Prostate gland (tissue), 2 donors: Measurements from ENCODE around the gene ACSM3.

Source experiments
- CTCF ChIP-seq, 4 experiments: fragments of 200-600 bp in 2 of 4; fragments of 450-650 bp in 2 of 4; sonication (generic) in 2 of 4; IDR thresholded peaks; 1 replicate in 3 of 4; 2 replicates in 1 of 4; pipeline ENCODE4 v1.5.1; 2016 to 2019; ENCODE audit warnings: antibody characterized with exemption in 4 of 4, mild to moderate bottlenecking in 2 of 4, moderate library complexity in 2 of 4
- POLR2A ChIP-seq: fragments of 450-650 bp; IDR thresholded peaks from one replicate; pipeline ENCODE4 v1.6.1; 2016; ENCODE audit warnings: antibody characterized with exemption, mild to moderate bottlenecking
- POLR2AphosphoS5 ChIP-seq: sonication (generic); formaldehyde crosslinking; IDR thresholded peaks from one replicate; pipeline ENCODE4 v1.6.1; 2017; ENCODE audit warnings: antibody characterized with exemption

- TF ChIP-seq CTCF (IDR thresholded peaks at IDR 0.05), result no peak
- TF ChIP-seq POLR2A, result no peak
- no peak for TF ChIP-seq POLR2AphosphoS5
Measured at GRCh38 chr16:20833086-20833485, 69.3 kb downstream of the ACSM3 start.
